ENCODE results near the gene KCNMB2.

DNA sequence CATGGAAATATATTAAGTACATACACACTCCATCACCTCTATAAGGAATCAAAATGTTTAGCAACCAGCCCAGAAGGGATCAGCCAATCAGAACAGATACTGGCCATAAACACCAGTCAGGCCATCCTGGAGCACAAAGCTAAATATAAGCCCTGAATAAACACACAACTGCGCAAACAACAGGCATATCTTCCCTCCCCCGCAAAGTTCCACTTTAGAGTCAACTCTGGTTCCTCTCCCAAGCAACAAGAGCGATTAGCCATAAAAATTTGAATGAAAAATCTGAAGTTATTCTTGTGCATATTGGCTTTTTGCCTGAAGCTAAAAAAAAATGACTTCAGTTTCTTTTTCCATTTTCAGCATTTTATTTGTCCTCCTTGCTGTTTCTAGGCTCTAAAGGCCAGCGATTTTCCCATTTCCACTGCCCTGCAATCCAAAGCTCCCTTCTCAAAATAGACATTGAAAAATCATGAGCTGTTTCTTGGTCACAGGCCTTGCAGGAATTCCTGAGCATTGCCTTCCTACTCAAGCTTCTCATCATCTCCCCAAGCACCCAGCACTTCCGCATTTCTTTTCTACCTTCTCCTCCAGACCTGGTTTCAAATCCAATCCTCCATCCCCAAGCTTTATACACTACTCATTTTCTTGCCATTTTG lies 287.5 kb downstream of the KCNMB2 start:
- TF ChIP-seq POLR2A (IDR thresholded peaks at IDR 0.05), result no peak
- TF ChIP-seq, protein P1, sequence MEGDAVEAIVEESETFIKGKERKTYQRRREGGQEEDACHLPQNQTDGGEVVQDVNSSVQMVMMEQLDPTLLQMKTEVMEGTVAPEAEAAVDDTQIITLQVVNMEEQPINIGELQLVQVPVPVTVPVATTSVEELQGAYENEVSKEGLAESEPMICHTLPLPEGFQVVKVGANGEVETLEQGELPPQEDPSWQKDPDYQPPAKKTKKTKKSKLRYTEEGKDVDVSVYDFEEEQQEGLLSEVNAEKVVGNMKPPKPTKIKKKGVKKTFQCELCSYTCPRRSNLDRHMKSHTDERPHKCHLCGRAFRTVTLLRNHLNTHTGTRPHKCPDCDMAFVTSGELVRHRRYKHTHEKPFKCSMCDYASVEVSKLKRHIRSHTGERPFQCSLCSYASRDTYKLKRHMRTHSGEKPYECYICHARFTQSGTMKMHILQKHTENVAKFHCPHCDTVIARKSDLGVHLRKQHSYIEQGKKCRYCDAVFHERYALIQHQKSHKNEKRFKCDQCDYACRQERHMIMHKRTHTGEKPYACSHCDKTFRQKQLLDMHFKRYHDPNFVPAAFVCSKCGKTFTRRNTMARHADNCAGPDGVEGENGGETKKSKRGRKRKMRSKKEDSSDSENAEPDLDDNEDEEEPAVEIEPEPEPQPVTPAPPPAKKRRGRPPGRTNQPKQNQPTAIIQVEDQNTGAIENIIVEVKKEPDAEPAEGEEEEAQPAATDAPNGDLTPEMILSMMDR (IDR thresholded peaks at IDR 0.05 in 4 of 5, conservative IDR thresholded peaks at IDR 0.05 in 1 of 5), result no peak

Measured in gastrocnemius medialis (tissue), 4 donors.